GM18498 (cell line): ENCODE results near the gene SREK1.
"Not testable (repeated sequence)": the region's sequence is repeated elsewhere in the genome, so short reads cannot be mapped to it uniquely, and the experiment has no call there.

ENCODE experiments used
- ATAC-seq: cut with Tn5 transposase; IDR thresholded peaks from one replicate; pipeline ENCODE4 v1.9.1; 2021; ENCODE audit warnings: mild to moderate bottlenecking, moderate library complexity; ENCODE audit not compliant: unreplicated experiment

The SREK1 gene, protein sequence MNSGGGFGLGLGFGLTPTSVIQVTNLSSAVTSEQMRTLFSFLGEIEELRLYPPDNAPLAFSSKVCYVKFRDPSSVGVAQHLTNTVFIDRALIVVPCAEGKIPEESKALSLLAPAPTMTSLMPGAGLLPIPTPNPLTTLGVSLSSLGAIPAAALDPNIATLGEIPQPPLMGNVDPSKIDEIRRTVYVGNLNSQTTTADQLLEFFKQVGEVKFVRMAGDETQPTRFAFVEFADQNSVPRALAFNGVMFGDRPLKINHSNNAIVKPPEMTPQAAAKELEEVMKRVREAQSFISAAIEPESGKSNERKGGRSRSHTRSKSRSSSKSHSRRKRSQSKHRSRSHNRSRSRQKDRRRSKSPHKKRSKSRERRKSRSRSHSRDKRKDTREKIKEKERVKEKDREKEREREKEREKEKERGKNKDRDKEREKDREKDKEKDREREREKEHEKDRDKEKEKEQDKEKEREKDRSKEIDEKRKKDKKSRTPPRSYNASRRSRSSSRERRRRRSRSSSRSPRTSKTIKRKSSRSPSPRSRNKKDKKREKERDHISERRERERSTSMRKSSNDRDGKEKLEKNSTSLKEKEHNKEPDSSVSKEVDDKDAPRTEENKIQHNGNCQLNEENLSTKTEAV

GRCh38 chr5:66144074-66144833 lies at the start of gene SREK1:
Gene SREK1, plus strand, starts transcription at chr5:66144300. Its CDS starts 77 bp downstream, at chr5:66144377.
- peak; percentile 89 for ATAC-seq

DNA sequence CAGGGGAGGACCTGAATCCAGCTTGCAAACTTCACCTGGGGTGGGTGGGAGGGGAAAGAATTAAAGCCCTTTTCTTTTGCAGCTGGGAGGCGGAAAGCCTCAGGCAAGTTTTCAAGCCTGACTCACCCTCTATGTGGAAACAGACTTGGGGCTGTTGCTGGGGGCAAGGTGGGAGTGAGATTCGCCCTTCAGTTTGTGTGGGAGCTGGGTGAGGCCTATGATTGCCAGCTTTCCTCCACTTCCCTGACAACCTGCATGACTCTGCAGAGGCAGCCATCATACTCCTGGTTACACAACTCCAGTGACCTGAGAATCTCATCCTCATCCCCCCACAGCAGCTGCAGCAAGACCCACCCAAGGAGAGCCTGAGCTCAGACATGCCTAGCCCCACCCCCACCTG lies 43.2 kb upstream of the SREK1 start:
- ATAC-seq: no peak

DNA sequence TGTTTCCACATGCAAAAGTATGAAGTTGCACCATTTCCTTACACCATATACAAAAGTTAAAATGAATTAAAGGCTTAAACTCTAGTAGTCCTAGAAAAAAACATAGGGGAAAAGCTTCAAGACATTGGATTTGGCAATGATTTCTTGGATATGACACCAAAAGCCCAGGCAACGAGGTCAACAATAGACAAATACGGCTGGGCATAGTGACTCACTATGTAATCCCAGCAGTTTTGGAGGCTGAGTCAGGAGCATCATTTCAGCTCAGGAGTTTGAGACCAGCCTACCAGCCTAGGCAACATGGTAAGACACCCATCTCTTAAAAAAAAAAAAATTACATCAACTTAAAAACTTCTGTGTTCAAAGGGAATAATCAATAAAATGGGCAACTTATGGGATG lies 30.9 kb upstream of the SREK1 start:
- ATAC-seq: no peak

- ATAC-seq: no peak
Observed at GRCh38 chr5:66118304-66118703, 25.8 kb upstream of the SREK1 start.

DNA sequence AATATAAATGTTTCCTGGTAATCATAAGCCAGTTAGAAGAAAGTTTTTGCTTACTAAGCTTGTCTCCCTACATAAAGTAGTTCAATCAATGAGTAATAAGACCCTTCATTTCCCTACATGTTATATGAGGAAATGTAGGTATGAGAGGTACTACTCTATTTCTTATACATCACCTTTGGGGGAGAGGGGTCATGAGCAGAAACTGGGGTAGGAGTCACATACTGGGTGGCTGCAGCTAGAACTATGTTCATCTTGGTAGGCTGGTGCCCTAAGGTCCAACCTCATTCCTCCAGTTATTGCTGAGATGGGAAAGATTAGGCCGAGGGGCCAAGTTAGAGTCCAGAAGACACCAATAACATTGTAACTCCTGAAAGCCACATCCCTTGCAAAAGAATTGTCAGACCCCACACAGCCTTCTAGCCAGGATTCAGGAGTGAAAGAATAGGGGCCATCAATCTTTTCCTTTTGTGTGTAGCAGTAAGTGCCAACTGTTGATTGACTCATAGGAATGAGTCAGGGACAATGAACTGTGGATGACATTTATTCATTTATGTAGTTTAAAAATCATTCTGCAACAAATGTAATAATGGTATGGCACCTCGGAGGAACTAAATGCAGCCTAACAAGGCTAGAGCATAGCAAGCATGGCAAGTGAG lies 21.6 kb upstream of the SREK1 start:
- no peak for ATAC-seq

DNA sequence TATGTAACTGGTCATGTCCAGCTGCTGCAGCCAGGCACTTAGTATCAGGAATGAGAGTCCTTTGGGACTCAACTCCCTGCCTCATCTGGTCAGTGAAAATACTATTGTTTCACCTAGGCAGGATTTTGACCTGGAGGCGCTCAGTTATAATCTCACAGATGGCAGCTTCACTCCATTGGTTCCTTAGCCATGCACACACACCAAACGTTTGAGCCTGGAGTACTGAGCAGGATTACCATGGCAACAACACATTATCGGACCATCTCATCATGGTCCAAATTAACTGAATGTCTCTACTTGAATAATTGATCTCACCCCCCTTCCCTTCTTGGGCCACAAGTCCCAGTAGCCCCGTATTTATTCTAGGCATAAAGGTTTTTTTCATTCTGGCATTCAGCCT lies 15.0 kb upstream of the SREK1 start:
- no peak for ATAC-seq

DNA sequence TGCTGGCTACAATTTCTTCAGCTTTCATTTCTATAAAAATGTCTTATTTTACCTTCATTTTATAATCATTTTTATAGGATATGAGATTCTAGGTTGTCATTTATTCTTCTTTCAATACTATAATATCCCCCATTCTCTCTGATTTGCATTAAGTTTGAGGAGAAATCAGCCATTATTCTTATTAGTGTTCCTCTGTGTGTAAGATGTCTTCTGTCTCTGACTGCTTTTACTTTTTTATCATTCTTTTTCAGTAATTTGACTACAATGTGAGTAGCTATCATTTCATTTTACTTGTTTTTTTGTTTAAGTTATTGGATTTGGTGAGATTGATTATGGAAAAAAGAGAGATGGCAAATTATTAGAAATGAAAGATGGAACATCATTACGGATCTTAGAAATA lies 13.6 kb upstream of the SREK1 start:
- ATAC-seq: no peak

DNA sequence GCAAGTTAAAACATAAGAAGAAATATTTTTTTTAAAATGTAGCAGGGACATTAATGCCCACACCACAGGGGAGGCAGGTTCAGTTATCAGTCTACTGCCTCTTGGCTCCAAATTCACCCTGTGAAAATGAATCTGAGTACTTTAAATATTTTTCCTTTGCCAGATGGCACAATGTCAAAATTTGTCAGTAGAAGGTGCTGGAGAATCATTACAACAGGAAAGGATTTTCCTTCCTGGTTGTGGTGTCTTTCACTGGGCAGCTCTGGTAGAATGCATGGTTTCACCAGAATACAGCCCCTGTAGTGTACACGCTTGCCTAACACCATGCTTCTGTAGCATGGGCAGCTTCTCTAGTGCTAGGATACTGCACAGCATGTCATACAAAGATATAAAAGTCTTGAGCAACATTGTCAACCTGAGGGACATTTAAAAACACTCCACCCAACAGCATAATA lies 9.7 kb upstream of the SREK1 start:
- no peak for ATAC-seq

DNA sequence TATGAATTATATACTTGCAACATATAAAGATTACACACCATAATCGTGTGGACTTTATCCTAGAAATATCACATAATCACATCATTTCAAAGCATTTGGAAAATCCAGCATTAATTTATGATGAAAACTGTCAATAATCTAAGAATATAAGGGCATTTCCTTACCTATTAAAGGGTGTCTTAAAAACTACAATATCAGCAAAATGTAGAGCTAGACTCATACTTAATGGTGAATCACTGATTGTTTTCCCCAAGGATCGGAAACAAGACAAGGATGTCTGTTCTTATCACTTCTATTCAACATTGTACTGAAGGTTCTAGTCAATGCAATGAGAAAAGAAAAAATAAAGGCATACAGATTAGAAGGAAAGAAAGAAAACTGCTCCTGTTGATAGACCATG lies 8.0 kb upstream of the SREK1 start:
- no peak for ATAC-seq

GRCh38 chr5:66136944-66137343 lies 7.2 kb upstream of the SREK1 start:
- ATAC-seq: not testable (repeated sequence)

- ATAC-seq: no peak
Observed at GRCh38 chr5:66138637-66139317, 5.3 kb upstream of the SREK1 start.

DNA sequence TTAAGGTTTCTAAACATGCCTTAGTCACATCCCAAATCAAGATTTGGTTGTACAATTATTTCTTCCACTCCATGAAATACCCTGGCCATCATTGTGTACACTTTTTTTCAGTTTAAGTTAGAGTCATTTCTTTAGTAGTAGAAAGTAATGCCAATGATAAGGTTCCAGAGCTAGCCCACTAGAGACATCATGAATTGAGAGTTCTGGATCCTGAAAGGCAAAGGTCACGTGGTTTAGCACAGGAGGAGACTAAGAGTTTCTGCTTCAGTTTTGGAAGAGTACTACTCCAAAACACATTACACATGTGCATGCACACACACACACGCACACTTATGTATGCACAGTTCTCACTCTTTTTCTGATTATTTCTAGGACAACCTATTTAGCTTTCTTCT lies 4.8 kb upstream of the SREK1 start:
- no peak for ATAC-seq

DNA sequence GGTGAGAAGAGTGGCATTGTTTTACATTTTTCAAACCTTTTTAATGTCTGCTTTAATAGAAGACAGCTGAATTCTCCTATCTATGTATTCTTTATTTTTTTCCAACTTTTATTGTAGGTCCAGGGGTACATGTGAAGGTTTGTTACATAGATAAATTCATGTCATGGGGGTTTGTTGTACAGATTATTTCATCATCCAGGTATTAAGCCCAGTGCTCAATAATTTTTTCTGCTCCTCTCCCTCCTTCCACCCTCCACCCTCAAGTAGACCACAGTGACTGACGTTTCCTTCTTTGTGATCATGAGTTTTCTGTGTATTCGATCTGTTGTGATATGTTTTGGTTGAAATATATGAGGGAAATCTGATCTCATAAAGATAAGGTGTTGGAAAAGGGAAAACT lies 1.7 kb upstream of the SREK1 start:
- no peak for ATAC-seq

GRCh38 chr5:66143473-66144073 lies 527 bp upstream of the SREK1 start:
- peak; percentile 29 for ATAC-seq

DNA sequence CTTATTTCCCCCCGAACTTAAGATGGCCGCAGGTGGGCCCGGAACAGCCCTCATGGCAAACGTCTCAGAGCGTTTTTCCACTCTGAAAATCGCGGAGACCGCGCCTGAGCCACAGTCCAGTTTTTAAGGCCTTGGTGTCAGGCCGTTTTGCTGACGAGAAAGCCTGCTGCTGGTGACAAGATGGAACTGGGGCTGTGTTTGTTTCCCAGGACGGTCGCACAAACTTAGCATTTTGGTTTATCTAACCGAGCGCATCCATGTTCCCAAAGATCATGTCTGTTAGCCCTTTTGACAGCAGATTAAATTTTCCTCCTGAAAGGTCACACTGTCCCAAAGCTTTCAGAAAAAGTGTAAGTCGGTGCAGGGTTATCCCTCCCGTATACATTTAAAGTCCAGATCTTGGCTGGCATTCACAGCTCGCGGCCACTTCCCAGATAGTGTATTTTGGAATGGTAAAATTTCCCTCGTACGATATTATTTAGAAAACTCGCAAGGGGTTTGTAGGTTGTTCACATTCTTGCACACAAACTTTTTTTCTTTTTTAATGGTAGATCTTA lies 812 bp downstream of the SREK1 start:
- peak; percentile 52 for ATAC-seq

GRCh38 chr5:66145737-66146136 lies 1.6 kb downstream of the SREK1 start:
- no peak for ATAC-seq

- ATAC-seq: no peak
Observed at GRCh38 chr5:66149950-66150349, 5.8 kb downstream of the SREK1 start.

- ATAC-seq: no peak
Observed at GRCh38 chr5:66151030-66151429, 6.9 kb downstream of the SREK1 start.

GRCh38 chr5:66151491-66151890 lies 7.4 kb downstream of the SREK1 start:
- no peak for ATAC-seq

- ATAC-seq: peak; percentile 62
Observed at GRCh38 chr5:66157046-66157445, 12.9 kb downstream of the SREK1 start.
